HEK293 (cell line): Measurements from ENCODE around the gene RPL6.

Experiments used
- CTCF ChIA-PET: fragments of 350-600 bp; formaldehyde crosslinking; extraction: SDS; loops from one replicate; lab custom pipeline; 2021; ENCODE audit warnings: antibody characterized with exemption; lab: Yijun Ruan, JAX
- POLR2A ChIA-PET: fragments of 300-600 bp; formaldehyde crosslinking; extraction: SDS; loops from one replicate; lab custom pipeline; 2020; ENCODE audit warnings: antibody characterized with exemption, inconsistent platforms; lab: Yijun Ruan, JAX
- H3K27ac ChIP-seq: fragments of 200-500 bp; sonication (Bioruptor generic); 2 replicates; pipeline ENCODE4 v1.5.1; 2014; ENCODE audit warnings: low read depth, low read length, control low read depth, inconsistent platforms; ENCODE audit errors: extremely low read depth
- H3K36me3 ChIP-seq, 2 experiments: fragments of 200-500 bp in 1 of 2; sonication (Bioruptor generic) in 1 of 2; 1 replicate in 1 of 2; 2 replicates in 1 of 2; pipeline ENCODE4 v1.5.1; 2014 to 2017; ENCODE audit warnings: inconsistent platforms in 2 of 2, low read length in 2 of 2; ENCODE audit not compliant: control insufficient read depth in 2 of 2, insufficient read depth in 1 of 2
- H3K4me1 ChIP-seq: fragments of 200-500 bp; sonication (Bioruptor generic); 2 replicates; pipeline ENCODE4 v1.5.1; 2014; ENCODE audit warnings: mild to moderate bottlenecking, low read length, inconsistent platforms; ENCODE audit not compliant: control insufficient read depth, insufficient read depth
- H3K4me3 ChIP-seq: 2 replicates; pipeline ENCODE4 v1.5.1; 2011; ENCODE audit warnings: low read depth, mild to moderate bottlenecking, control low read depth, low read length, moderate library complexity
- H3K9me3 ChIP-seq: fragments of 200-500 bp; sonication (Bioruptor generic); 2 replicates; pipeline ENCODE4 v1.5.1; 2014; ENCODE audit warnings: low read depth, low read length, inconsistent platforms; ENCODE audit not compliant: control insufficient read depth, insufficient read depth
- PRDM1 ChIP-seq: fragments of 450-650 bp; formaldehyde crosslinking; IDR thresholded peaks from 2 replicates; pipeline ENCODE4; 2016; ENCODE audit warnings: missing biosample characterization, missing genetic modification characterization
- YY1 ChIP-seq: fragments of 450-650 bp; formaldehyde crosslinking; IDR thresholded peaks from 2 replicates; pipeline ENCODE4 v1.5.1; 2018; ENCODE audit warnings: missing biosample characterization, missing genetic modification characterization
- ZBTB17 ChIP-seq: fragments of 450-650 bp; formaldehyde crosslinking; IDR thresholded peaks from 2 replicates; pipeline ENCODE4 v1.5.1; 2016; ENCODE audit warnings: missing biosample characterization, missing genetic modification characterization
- ZNF138 ChIP-seq: fragments of 450-650 bp; formaldehyde crosslinking; IDR thresholded peaks from 2 replicates; pipeline ENCODE4 v1.5.1; 2016; ENCODE audit warnings: missing biosample characterization, missing genetic modification characterization, borderline replicate concordance
- ZNF155 ChIP-seq: fragments of 450-650 bp; formaldehyde crosslinking; IDR thresholded peaks from 2 replicates; pipeline ENCODE4 v1.5.1; 2016; ENCODE audit warnings: missing biosample characterization, missing genetic modification characterization
- ZNF174 ChIP-seq: fragments of 450-650 bp; formaldehyde crosslinking; IDR thresholded peaks from 2 replicates; pipeline ENCODE4 v1.5.0; 2017; ENCODE audit warnings: missing biosample characterization, mild to moderate bottlenecking, missing genetic modification characterization
- ZNF37A ChIP-seq: fragments of 450-650 bp; IDR thresholded peaks from 2 replicates; pipeline ENCODE4 v1.5.1; 2018; ENCODE audit warnings: missing biosample characterization, missing genetic modification characterization
- ZNF394 ChIP-seq: fragments of 450-650 bp; formaldehyde crosslinking; IDR thresholded peaks from 2 replicates; pipeline ENCODE4 v1.5.1; 2016; ENCODE audit warnings: missing biosample characterization, missing genetic modification characterization, mild to moderate bottlenecking, moderate library complexity, borderline replicate concordance
- ZNF404 ChIP-seq: fragments of 450-650 bp; formaldehyde crosslinking; IDR thresholded peaks from 2 replicates; pipeline ENCODE4 v1.5.1; 2017; ENCODE audit warnings: missing biosample characterization, missing genetic modification characterization
- ZNF416 ChIP-seq: fragments of 450-650 bp; formaldehyde crosslinking; IDR thresholded peaks from 2 replicates; pipeline ENCODE4 v1.5.1; 2016; ENCODE audit warnings: missing biosample characterization, missing genetic modification characterization
- ZNF664 ChIP-seq: fragments of 450-650 bp; formaldehyde crosslinking; IDR thresholded peaks from 2 replicates; pipeline ENCODE4 v1.5.1; 2016; ENCODE audit warnings: missing biosample characterization, missing genetic modification characterization
- ZNF701 ChIP-seq: fragments of 450-650 bp; formaldehyde crosslinking; IDR thresholded peaks from 2 replicates; pipeline ENCODE4 v1.5.1; 2016; ENCODE audit warnings: missing biosample characterization, missing genetic modification characterization
- ZNF776 ChIP-seq: fragments of 450-650 bp; formaldehyde crosslinking; IDR thresholded peaks from 2 replicates; pipeline ENCODE4 v1.5.0; 2017; ENCODE audit warnings: missing biosample characterization, missing genetic modification characterization, borderline replicate concordance
- TF ChIP-seq, protein P1 (sequence below): fragments of 450-650 bp; formaldehyde crosslinking; IDR thresholded peaks from 2 replicates; pipeline ENCODE4 v1.5.1; 2017; ENCODE audit warnings: missing biosample characterization, missing genetic modification characterization
- TF ChIP-seq, protein P2 (sequence below): fragments of 450-650 bp; formaldehyde crosslinking; IDR thresholded peaks from 2 replicates; pipeline ENCODE4 v1.5.1; 2017; ENCODE audit warnings: missing biosample characterization, missing genetic modification characterization
- TF ChIP-seq, protein P3 (sequence below): fragments of 450-650 bp; formaldehyde crosslinking; IDR thresholded peaks from 2 replicates; pipeline ENCODE4 v1.5.1; 2016; ENCODE audit warnings: missing biosample characterization, missing genetic modification characterization, low read depth

Gene RPL6

DNA sequence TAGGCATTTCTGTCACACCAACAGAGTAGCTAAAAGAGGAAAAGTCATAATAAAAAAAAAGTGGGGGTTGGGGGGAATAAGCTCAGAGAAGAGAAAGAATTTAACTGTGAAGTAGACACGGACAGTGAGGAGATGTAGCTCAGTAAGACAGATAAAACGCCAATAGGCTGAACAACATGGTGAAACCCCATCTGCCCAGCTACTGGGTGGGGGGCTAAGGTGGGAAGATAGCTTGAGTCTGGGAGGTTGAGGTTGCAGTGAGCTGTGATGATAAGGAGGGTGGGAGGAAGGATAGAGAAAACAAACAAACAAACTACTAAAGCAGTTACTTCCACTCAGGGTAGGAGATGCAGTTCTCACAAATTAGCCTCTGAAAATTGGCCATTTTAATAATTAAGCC lies 52.2 kb downstream of the RPL6 start:
- Histone ChIP-seq H3K4me3 (no peak overlapping the region), H3K36me3 (no peaks in the 10 kb centered on the region), H3K27ac (no peak overlapping the region), H3K9me3 (no peaks in the 10 kb centered on the region), H3K4me1 (no peaks in the 10 kb centered on the region)
- ChIA-PET POLR2A (interaction anchor here (0.5 to 1.3 kb wide), 2 partner anchors 15 to 24 kb away, joined by 3 read pairs; no protein-coding TSS in a partner anchor), CTCF (interaction anchor here (1.2 kb wide), 1 partner anchor 14 kb away, joined by 3 read pairs; no protein-coding TSS in a partner anchor)
- TF ChIP-seq YY1 (tag by site-specific recombination) (no peak), ZNF404 (tag by site-specific recombination) (no peak), ZNF776 (no peak), ZNF37A (tag by site-specific recombination) (no peak), ZNF701 (no peak), ZNF174 (tag by site-specific recombination) (no peak), ZNF416 (tag by site-specific recombination) (no peak), ZNF155 (tag by site-specific recombination) (no peak), ZNF138 (no peak), PRDM1 (tag by site-specific recombination) (no peak), ZNF664 (tag by site-specific recombination) (no peak), ZBTB17 (tag by site-specific recombination) (no peak), ZNF394 (tag by site-specific recombination) (no peak)
- TF ChIP-seq, protein P1, sequence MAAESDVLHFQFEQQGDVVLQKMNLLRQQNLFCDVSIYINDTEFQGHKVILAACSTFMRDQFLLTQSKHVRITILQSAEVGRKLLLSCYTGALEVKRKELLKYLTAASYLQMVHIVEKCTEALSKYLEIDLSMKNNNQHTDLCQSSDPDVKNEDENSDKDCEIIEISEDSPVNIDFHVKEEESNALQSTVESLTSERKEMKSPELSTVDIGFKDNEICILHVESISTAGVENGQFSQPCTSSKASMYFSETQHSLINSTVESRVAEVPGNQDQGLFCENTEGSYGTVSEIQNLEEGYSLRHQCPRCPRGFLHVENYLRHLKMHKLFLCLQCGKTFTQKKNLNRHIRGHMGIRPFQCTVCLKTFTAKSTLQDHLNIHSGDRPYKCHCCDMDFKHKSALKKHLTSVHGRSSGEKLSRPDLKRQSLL = no peak
- TF ChIP-seq, protein P2, sequence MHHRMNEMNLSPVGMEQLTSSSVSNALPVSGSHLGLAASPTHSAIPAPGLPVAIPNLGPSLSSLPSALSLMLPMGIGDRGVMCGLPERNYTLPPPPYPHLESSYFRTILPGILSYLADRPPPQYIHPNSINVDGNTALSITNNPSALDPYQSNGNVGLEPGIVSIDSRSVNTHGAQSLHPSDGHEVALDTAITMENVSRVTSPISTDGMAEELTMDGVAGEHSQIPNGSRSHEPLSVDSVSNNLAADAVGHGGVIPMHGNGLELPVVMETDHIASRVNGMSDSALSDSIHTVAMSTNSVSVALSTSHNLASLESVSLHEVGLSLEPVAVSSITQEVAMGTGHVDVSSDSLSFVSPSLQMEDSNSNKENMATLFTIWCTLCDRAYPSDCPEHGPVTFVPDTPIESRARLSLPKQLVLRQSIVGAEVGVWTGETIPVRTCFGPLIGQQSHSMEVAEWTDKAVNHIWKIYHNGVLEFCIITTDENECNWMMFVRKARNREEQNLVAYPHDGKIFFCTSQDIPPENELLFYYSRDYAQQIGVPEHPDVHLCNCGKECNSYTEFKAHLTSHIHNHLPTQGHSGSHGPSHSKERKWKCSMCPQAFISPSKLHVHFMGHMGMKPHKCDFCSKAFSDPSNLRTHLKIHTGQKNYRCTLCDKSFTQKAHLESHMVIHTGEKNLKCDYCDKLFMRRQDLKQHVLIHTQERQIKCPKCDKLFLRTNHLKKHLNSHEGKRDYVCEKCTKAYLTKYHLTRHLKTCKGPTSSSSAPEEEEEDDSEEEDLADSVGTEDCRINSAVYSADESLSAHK = no peak
- TF ChIP-seq, protein P3, sequence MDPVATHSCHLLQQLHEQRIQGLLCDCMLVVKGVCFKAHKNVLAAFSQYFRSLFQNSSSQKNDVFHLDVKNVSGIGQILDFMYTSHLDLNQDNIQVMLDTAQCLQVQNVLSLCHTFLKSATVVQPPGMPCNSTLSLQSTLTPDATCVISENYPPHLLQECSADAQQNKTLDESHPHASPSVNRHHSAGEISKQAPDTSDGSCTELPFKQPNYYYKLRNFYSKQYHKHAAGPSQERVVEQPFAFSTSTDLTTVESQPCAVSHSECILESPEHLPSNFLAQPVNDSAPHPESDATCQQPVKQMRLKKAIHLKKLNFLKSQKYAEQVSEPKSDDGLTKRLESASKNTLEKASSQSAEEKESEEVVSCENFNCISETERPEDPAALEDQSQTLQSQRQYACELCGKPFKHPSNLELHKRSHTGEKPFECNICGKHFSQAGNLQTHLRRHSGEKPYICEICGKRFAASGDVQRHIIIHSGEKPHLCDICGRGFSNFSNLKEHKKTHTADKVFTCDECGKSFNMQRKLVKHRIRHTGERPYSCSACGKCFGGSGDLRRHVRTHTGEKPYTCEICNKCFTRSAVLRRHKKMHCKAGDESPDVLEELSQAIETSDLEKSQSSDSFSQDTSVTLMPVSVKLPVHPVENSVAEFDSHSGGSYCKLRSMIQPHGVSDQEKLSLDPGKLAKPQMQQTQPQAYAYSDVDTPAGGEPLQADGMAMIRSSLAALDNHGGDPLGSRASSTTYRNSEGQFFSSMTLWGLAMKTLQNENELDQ = no peak
